HG03571 (cell line): ENCODE data around the gene RNF26.

Source experiments
- ATAC-seq: cut with Tn5 transposase; IDR thresholded peaks from one replicate; pipeline ENCODE4 v1.9.1; 2021; ENCODE audit not compliant: unreplicated experiment

RNF26 gene

DNA sequence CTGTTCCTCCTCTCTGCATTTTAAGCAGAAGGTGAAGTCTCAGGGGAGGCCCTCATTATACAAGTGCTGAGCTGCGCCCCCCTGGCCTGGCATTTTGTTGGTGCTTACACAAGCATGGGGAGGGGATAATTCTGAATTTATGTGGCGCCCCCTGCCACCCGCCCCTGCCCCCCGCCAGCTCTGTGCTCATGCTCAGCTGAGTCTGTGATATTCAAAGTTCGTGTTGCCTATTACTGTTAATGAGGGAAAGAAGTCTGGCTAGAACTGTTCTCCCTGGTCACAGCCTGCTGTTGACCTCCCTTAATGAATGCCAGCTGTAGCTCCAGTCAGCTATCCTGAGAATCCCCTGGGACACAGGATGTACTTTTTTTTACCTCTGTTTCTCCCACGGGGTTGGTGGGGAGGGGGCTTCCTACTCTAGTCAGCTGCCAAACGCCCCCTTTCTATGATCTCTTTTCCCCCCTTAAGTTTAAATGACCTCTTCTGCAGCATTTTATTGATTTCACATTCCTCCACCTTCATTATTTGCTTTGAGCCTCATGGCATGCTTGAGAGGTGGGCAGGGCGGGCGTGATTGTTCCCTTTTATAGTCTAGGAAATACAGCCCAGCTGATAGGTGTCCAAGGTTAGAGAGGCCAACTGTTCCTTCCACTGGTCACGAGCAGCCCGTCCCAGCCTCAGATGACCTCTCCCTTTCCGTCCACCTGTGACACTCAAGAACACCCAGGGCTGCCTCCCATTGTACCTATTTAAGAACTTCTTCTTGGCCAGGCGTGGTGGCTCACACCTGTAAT lies 35.0 kb downstream of the RNF26 start:
- no peak for ATAC-seq

DNA sequence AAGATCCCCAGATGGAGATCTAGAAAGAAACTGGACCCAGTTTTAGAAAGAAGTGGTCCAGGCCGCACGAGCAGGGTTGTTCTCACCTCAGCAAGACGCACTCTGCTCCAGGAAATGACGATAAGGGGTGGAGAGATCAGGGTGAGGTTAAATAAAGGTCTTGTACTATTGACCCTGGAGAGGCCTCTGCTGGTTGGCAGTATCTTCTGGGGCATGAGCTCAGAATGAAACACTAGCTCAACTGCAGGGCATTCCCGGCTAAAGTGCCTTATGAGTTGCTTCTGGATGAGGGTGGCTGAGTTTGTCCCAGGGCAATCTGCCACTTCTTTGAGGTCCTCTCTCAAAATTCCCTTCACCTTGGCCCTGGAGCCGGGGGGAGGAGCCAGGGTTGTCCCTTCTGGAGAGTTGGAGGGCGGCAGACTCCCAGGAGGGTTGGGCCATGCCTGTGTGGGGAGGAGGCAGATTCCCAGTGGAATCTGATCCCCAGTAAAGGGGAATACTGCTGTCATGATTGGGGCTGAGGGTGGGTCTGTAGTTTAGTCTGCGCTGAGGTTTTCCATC lies 36.2 kb downstream of the RNF26 start:
- no peak for ATAC-seq

DNA sequence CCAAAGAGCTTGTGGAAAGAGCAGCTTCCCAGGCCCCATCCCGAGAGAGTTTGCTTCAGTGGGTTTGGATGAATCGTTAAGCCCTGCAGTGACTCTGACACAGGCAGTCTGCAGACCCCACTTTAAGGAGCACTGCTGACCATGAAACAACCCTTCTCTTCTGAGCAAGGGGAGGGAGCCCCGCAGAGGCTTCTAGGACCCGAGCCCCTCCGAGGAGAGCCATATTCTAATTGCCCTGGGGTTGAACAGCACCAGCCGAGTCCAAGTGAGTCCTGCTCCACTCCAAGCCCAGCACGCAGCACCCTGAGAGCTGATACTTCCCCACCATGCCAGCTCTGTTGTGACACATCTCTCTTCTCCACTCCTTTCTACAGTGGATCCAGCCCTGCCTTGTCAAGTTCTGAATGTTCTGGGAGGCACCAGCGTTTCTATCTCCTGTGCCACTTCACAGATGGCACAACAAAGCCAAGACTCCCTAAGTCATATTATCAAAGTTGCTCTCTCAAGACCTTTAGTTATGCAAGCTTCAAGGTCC lies 36.8 kb downstream of the RNF26 start:
- no peak for ATAC-seq

DNA sequence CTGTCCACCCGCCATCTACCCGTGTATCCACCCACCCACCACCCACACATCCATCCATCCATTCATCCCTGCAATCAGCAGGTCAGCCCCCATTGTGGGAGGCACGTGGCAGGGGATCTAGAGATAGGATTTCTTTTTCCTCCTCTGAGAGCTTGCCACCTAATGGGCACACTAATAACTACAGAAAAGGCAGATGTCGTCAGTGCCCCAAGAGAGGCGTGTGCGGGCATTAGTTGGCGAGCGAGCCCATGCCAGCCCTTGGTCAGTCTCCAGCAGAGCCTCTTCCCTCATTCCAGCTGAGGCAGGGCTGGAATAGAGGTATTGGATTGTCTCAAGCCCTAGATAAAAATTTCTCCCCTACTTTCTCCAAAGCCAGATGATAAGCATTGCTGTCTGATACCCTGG lies 37.5 kb downstream of the RNF26 start:
- ATAC-seq: no peak

DNA sequence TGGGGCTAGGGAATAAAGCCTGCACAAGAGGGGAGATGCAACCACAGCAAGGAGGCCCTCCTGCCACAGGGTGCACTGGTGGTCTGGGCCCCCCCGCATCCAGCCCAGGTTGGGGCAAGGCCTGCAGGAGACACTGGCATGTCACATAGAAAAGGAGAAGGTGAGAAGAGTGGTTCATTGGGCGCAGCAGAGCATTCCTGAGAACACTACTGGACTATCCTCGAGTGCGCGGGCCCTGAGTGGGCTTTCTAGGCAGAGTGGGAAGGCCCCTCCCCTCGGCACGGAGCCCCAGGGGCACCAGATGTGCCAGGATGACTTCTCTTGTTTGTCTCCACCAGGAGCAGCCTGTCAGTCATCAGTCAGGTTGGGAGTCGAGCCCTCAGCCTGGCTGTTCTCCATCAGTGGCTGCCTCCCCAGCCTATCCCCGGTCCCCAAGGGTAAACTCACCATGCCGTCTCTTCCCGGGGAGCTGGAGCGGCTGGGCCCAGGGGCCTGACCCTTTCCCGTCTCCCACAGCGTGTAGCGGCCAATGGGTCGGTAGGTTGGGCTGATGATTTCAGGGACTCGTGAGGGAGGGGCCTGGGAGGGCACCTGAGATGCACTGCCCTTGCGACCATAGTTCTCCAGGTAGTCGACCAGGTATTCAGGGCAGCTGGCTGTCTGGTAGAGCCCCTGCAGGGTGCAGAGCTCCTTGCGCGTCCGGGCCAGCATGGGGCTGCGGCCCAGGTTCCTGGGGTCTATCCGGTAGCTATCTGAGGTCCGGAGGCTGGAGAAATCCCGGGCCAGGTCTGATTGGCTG lies 38.1 kb downstream of the RNF26 start:
- ATAC-seq: no peak

DNA sequence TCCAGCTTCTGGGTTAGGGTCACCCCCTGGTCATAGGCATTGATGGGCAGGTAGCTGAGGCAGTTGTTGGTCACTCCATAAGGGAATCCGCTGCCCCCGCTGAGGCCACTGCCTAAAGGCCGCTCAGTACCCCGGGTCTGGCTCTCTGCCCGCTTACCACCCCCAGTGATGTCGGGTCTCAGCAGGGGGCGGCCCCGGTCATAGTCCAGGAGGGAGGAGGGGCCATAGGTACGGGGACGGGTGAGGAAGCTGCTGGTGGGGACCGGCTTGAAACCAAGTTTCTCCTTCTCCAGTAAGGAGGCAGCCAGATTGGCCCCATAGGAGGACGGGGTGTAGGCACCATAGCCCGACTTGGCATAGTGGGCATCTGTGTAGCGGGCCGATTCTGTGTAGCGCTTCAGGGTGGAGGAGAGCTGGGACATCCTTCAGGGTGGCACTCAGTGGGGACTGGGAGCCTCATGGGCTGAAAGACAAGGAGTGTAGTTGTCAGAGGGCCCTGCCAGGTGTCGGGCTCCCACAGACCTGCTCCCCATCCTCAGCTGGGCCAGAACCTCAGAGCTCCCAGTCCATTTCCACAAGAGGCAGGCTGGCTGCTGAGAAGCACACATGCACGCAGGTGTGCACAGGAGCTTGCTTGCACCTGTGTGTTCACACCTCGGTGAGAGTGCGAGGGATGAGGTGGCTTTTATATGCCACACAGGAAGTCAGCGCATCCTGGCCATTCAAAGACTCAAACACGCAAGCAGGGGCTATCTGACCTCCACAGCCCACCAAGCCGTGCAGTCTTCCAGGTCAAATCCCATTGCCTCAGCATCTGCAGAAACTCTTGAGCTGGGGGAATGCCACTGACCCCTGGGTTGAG lies 39.0 kb downstream of the RNF26 start:
- no peak for ATAC-seq

DNA sequence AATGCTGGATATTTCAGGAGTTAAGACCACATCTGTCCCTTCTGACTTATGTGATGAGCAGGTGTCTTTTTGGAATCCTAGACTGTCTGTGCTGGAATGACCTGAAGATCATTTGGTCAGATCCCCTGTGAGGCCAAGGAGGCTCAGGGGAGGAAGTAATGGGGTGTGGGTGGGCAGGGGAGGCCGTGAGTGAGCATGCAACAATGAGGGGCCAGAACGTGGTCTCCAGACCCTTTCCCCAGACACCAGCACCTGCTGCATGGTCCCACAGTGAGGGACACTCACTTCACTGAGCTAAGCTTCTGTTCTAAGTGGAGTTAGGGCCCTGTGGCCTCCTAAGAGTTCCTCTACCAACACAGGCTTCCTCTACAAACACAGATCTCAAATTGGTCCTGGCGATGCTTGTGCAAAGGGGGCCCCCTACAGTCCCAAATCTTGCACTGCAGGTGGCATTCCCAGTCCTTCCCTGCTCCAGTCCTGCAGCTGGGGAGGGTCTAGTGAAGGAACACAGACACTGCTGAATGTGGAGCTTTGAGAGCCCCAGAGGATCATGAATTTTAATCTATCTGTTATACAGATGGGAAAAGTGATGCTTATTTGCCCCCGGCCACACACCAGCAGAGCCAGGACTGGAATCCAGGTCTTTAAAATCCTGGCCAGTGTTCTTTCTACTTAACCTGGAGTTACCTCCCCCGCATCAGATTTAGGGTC lies 39.7 kb downstream of the RNF26 start:
- ATAC-seq: no peak

DNA sequence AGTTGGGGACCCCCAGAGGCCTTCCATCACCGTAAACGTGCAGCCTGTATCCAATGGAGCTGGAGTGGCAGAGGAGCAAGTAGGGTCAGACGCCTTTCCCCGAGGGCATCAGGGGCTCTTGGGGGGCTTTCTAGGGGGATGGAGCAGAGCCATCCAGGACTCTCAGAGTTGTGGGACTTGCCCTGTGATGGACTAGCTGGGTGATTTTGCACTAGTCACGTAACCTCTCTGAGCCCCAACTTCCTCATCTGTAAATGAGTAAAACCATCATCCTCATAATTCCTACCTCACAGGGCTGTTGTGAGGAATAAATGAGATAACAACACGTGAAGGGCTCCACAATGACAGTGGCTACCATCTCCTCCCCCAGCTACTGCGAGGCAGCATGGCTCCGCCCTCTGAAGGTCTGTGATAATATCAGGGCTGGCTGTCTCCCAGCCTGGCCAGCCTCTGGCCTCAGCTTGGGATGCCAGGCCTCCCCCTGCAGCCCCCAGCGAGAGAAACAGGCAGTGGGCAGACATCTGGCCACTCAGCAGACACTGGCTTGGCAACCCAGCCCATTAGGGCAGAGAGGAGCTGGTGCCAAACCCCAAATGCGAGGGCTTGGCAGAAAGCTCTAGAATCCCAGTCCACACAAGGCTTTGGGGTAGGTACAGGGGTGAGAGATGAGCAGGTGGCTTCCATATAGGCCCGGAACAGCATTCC lies 40.5 kb downstream of the RNF26 start:
- ATAC-seq: no peak

DNA sequence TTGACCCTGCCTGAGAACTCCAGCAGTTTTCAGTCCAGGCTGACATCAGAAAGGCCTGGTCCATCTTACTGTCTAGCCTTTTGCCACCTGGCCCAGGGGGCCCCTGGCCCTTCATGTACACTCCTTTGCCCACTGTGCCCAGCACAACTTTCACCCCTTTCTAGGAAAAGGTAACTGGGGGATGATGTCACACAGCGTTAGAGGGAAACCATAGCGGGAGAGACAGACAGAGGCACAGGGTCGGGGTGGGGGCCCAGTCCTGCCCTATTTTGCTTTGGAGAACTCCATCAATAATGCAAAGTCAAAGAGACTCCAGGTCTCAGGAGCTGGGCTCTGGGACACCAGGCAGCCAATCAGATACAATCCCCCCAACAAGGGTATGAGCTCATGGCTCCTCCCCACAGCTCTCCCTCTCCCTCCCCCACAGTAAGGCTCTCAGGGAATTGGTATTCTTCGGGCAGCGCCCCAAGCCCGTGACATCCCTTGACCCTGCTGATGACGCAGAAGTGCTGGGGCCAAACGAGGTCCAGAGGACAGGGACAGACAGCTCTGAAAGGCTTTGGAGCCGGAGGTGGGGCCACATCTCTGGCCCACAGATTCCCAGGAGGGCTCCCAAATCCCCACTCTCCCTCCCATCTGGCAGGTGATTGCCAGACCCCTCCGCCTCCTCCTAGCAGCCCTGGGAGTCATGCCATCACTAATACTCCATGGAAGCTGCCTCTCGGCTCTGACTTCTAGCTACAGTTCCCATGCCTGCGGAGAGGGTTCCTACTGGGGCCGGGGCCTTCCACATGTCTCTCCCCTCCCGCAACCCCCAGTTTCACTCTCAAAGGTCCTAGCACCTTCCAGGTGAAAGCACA lies 41.2 kb downstream of the RNF26 start:
- ATAC-seq: no peak

DNA sequence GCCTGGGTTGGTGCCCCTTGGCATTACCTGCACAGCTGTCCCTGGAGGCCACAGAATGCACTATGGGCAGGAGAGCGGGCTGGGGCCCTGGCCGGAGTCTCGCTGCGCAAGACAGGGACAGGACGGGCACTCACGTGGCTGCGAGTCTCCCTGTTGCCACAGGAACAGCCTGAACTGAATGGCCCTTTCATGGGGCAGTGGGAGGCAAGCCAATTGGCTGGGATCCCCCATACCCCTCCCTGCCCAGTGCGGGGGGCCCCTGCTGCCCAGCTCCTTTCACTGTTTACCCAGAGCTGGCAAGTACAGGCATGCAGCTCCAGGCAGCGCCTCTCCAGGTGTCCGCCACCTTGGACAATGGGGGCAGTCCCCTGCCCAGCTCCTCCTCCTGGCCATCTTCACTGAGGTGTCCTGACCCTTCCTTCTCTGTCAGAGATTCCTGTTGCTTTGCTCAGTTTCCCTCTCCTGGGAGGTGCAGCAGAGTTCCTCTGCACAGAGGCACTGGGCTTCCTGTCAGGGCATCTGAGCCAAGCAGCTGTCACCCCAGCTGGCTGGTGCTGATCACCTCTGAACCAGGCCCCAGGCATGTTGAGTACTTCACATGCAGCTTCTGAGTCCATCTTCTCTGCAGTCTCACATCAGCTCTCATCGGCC lies 42.0 kb downstream of the RNF26 start:
- no peak for ATAC-seq

DNA sequence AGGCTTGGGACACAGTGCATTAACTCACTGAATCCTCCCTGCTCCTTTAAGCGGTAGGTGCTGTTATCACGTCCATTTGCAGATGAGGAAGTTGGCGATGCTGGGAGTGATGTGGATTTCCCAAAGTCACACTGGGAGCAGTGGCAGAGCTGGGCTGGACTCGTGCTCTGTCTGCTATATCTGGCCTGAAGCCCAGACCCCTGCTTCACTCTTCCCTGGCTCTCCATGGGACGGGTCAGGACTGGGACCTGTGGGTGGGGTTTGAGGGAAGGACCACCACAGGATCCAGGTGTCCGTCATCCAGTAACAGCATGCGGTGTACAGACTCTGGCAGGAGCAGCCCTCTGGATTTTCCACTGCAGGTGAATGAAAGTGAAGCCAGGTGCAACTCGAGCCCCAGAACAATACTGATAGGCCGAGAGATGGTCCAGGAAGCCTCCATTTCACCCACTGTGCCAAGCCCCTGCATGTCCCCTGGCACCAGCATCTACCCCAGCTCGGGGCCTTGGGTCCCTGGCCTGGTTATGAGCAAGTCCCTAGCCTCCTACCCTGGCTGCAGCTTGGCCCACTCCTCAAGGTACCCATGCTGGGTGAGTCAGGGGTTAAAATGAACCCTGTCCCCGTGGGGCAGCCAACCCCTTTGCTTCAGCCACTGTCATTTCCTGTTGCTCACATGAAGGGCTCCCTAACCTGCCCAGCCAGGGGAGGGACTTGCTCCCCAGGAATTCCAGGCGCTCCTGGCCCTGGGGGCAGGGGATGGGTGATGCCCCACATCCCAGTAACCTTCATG lies 43.0 kb downstream of the RNF26 start:
- ATAC-seq: no peak

DNA sequence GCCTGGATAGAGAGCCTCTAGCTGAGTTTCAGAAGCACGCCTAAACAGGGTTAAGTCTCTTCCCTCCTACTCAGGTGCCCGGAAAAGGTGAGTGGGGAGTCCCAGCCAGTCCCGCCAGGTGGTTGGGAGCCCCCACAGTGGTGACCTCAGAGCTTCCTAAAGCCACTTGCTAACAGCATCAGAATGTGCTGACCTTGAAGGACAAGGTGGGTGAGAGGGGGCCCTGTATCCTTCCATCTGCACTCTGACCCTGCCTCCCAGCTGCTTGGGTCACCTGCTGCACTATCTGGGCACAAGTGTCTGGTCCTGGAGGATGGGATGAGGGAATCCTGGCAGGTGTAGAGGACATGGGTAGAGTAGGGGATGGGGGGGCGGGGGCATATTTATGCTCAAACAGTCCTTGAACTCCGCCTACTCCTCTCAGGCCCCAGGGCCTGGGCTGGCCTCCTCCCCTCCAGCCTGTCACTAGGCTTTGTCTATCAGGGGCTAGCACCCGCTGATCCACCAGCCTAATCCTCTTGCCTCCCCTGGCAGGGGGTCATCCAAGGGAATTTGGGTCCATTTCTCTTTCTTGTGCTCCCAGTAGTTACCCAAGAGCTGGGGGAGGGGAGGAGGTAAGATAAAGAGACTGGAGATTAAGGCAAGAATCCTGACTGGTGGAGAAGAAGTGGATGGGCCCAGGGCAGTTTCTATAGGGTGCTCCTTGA lies 43.8 kb downstream of the RNF26 start:
- ATAC-seq: no peak

DNA sequence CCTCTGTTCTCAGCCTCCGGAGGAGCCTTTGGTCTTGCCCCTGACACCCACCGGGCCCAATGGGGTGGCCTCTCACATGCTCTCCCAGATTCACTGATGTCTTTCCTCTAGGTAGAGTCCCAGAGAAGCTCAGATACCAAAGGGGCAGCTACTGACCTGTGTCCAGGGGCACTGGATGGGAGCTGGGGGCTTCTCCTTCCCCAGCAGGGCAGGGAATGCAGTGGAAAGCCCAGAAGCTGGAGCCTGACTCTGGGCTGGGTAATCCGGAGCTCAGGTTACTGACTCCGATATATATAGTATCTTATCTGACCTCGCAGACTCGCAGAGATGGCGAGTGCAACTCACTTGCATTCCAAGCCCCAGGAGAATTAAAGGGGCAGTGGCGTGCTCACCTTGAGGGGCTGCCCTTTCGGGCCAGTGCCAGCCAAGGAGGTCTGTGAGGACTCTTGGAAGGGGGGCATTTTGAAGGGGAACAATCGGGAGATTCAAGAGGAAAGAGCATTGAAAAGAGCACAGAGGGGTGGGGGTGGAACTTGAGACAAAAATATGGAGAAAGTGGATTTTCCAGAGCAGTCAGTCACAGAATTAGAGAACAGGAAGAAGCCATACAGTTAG lies 44.6 kb downstream of the RNF26 start:
- no peak for ATAC-seq

DNA sequence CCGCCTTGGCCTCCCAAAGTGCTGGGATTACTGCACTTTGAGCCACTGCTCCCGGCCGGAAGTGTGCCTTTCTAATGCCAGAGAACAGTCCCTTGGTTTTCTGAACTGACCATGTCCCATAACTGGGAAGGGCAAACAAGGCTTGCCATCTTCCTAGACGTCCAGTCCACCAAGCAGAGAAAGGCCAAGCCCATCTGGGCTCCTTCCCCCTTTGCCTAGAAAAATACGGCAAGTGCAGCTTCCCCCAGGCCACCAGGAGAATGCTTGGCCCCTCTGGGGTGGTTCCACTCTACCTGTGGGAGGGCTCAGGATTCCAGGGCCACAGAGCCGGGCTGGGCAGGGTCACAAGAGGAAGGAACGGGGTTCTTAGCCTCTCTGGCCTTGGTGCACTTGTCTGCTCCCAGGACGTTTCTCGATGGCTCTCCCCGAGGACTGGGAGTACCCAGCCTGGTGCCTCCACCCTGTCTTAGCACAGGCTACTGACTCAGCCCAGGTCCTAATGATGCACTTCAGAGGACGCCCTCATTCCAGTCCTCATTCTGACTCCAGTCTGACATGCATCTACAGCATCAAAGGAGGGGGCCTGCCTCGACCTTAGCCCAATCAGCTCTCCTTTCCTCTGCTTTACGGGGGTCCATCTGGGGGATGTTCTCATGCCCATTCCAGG lies 46.0 kb downstream of the RNF26 start:
- ATAC-seq: no peak

DNA sequence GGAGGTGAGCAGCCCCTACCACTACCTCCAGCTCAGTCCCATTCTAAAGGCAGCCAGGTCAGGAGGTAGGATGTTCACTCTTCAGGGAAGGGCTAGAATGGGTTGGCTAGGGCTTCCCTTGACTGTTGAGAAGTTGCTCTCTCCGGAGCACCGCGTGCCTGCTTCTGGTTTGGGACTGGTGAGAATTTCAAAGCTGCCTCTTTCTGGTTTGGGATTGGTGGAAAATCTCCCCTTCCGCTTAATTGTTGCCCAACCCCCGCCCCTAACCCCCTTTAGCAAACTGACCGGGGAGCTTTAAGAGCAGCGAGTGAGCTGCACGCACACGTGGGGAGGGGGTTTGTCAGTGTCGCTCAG lies 46.5 kb downstream of the RNF26 start:
- no peak for ATAC-seq
